Osteocyte (in vitro differentiated cells): ENCODE measurements around the gene SAMD10. TPM values are rescaled to one million over a fixed set of nuclear protein-coding genes. Genes with fewer than 3 reads are reported as not detected.
"Not testable (repeated sequence)": the region's sequence is repeated elsewhere in the genome, so short reads cannot be mapped to it uniquely, and the experiment has no call there.

Experiments used
- DNase-seq: peaks from one replicate; pipeline ENCODE4 v3.0.0; 2021; ENCODE audit warnings: mixed read lengths; ENCODE audit not compliant: unreplicated experiment; ENCODE audit errors: extremely low spot score
- H3K27ac Mint-ChIP-seq: one replicate; pipeline ENCODE4 v1.8.0; 2021; ENCODE audit warnings: mild to moderate bottlenecking, mixed read lengths; ENCODE audit not compliant: unreplicated experiment
- H3K27me3 Mint-ChIP-seq: one replicate; pipeline ENCODE4 v1.8.0; 2021; ENCODE audit warnings: mixed read lengths; ENCODE audit not compliant: unreplicated experiment
- H3K36me3 Mint-ChIP-seq: one replicate; pipeline ENCODE4 v1.8.0; 2021; ENCODE audit warnings: mixed read lengths; ENCODE audit not compliant: unreplicated experiment
- H3K4me1 Mint-ChIP-seq: one replicate; pipeline ENCODE4 v1.8.0; 2021; ENCODE audit warnings: mixed read lengths; ENCODE audit not compliant: unreplicated experiment
- H3K4me3 Mint-ChIP-seq: one replicate; pipeline ENCODE4 v1.8.0; 2021; ENCODE audit warnings: mild to moderate bottlenecking, moderate library complexity, mixed read lengths; ENCODE audit not compliant: unreplicated experiment
- H3K9me3 Mint-ChIP-seq: one replicate; pipeline ENCODE4 v1.8.0; 2021; ENCODE audit warnings: mixed read lengths; ENCODE audit not compliant: unreplicated experiment
- total RNA-seq: library from RNA; stranded (reverse); gene quantifications from 2 replicates; pipeline ENCODE4 v1.2.1, GENCODE V29; 2021
- TF ChIP-seq, protein P1 (sequence below): fragments of 200-600 bp; sonication (generic); IDR thresholded peaks from 2 replicates; pipeline ENCODE4 v1.5.0; 2021; ENCODE audit warnings: antibody characterized with exemption, mild to moderate bottlenecking, moderate library complexity

The SAMD10 gene
- total RNA-seq, 1 donor from 2014 or later: 3.7 TPM

DNA sequence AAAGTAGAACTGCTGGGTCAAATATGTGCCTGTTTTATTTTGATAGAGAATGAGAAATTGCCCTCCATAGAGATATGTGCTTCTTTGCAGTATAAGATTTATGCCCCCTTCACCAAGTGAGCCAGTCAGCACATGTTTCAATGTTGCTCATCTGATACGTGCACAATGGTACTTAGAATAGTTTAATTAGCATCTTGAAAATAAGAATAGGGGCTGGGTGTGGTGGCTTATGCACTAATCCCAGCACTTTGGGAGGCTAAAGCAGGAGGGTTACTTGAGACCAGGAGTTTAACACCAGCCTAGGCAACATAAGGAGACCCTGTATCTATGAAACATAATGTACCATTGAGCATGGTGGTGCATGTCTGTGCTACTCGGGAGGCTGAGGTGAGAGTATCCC lies 36.2 kb upstream of the SAMD10 start:
- H3K27ac Mint-ChIP-seq: no peak overlapping the region
- H3K4me3 Mint-ChIP-seq: no peak overlapping the region
- no peaks in the 10 kb centered on the region for H3K4me1 Mint-ChIP-seq
- no peaks in the 10 kb centered on the region for H3K9me3 Mint-ChIP-seq
- TF ChIP-seq, protein P1, sequence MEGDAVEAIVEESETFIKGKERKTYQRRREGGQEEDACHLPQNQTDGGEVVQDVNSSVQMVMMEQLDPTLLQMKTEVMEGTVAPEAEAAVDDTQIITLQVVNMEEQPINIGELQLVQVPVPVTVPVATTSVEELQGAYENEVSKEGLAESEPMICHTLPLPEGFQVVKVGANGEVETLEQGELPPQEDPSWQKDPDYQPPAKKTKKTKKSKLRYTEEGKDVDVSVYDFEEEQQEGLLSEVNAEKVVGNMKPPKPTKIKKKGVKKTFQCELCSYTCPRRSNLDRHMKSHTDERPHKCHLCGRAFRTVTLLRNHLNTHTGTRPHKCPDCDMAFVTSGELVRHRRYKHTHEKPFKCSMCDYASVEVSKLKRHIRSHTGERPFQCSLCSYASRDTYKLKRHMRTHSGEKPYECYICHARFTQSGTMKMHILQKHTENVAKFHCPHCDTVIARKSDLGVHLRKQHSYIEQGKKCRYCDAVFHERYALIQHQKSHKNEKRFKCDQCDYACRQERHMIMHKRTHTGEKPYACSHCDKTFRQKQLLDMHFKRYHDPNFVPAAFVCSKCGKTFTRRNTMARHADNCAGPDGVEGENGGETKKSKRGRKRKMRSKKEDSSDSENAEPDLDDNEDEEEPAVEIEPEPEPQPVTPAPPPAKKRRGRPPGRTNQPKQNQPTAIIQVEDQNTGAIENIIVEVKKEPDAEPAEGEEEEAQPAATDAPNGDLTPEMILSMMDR: no peak
- H3K27me3 Mint-ChIP-seq: no peaks in the 10 kb centered on the region
- peaks cover 48% of the 10 kb centered on the region for H3K36me3 Mint-ChIP-seq
- no peak for DNase-seq

DNA sequence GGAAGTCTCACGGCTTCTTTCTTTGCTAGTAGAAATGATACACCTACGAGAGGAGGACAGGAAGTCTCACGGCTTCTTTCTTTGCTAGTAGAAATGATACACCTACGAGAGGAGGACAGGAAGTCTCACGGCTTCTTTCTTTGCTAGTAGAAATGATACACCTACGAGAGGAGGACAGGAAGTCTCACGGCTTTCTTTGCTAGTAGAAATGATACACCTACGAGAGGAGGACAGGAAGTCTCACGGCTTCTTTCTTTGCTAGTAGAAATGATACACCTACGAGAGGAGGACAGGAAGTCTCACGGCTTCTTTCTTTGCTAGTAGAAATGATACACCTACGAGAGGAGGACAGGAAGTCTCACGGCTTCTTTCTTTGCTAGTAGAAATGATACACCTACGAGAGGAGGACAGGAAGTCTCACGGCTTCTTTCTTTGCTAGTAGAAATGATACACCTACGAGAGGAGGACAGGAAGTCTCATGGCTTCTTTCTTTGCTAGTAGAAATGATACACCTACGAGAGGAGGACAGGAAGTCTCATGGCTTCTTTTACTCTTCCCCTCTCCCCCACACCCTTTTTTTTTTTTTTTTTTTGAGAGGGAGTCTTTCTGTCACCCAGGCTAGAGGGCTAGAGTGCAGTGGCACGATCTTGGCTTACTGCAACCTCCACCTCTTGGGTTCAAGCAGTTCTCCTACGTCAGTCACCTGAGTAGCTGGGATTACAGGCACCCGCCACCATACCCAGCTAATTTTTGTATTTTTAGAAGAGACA lies 33.1 kb upstream of the SAMD10 start:
- H3K36me3 Mint-ChIP-seq: peaks cover 46% of the 10 kb centered on the region

DNA sequence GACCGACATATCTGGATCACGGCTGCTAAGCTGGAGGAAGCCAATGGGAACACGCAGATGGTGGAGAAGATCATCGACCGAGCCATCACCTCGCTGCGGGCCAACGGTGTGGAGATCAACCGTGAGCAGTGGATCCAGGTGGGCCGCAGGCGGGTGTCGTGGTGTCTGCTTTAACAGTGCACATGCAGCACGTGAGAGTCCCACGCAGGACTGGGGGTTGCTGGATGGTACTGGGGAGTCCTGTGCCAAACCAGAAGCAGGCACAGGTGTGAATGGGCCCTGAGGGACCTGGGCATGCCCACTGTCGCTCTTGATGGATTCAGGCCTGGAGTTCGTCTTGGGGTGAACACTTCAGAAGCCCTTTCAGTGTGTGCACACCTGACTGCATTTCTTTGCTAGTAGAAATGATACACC lies 31.9 kb upstream of the SAMD10 start:
- TF ChIP-seq, protein P1: no peak
- Mint-ChIP-seq H3K36me3 (peaks cover 44% of the 10 kb centered on the region), H3K4me1 (no peaks in the 10 kb centered on the region), H3K4me3 (no peak overlapping the region), H3K27me3 (no peaks in the 10 kb centered on the region), H3K27ac (no peak overlapping the region), H3K9me3 (no peaks in the 10 kb centered on the region)
- no peak for DNase-seq

More for the DNA sequence above, 33.1 kb upstream of the SAMD10 start:
- H3K4me3 Mint-ChIP-seq, H3K4me1 Mint-ChIP-seq, H3K27ac Mint-ChIP-seq, H3K27me3 Mint-ChIP-seq, DNase-seq, H3K9me3 Mint-ChIP-seq: not testable (repeated sequence)

DNA sequence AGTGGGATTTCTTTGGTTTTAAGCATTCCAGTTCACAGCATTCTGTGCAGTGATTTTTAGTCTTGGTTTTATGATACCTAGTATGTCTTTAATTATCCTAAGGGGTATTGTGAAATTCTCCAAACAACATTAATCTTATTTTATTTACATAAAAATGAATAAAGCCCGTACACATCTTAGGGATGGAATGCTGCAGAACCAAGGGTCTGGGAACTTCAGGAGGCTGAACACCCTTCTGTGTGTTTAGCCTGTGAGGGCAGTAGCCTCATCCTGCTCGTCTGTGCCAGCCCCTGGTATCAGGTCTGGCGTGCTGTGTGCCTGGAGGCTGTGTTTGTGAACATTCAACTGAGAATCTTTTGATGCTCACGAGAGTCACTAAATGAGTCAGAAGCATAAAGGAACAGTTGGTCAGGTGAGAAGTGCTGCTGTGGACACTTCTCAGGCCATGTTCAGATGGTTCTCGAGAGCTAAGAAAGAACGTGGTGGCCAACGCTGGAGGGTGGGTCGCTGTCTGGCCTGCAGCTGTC lies 31.3 kb upstream of the SAMD10 start:
- H3K36me3 Mint-ChIP-seq: peaks cover 44% of the 10 kb centered on the region
- no peak for DNase-seq
- no peak overlapping the region for H3K4me3 Mint-ChIP-seq
- H3K27me3 Mint-ChIP-seq: no peaks in the 10 kb centered on the region
- H3K4me1 Mint-ChIP-seq: no peaks in the 10 kb centered on the region
- H3K9me3 Mint-ChIP-seq: no peaks in the 10 kb centered on the region
- no peak overlapping the region for H3K27ac Mint-ChIP-seq
- TF ChIP-seq, protein P1: no peak

DNA sequence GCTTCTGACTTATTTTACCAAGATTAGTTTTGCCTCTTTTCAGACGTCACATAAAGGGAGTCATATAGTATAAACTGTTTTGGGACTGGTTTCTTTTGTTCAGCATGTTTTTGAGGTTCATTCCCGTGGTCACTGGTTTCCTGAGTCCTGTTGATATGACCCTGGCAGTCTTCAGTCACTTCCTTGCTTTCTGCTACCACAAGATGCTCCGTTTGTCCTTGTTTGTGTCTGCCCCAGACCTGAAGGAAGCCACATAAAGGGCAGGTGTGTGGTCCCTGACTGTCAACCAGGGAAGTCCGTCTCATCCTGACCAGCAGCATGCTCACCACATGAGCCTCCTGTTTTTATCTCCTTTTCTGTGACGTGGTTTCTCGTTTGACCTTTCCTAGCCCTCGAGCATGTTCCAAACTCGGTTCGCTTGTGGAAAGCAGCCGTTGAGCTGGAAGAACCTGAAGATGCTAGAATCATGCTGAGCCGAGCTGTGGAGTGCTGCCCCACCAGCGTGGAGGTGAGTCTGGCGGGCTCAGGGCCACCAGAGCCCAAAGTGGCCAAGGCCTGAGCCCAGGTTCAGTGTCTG lies 30.5 kb upstream of the SAMD10 start:
- Mint-ChIP-seq H3K27ac (no peak overlapping the region), H3K9me3 (no peaks in the 10 kb centered on the region), H3K27me3 (no peaks in the 10 kb centered on the region), H3K4me1 (no peaks in the 10 kb centered on the region), H3K36me3 (peaks cover 46% of the 10 kb centered on the region), H3K4me3 (no peak overlapping the region)
- TF ChIP-seq, protein P1: no peak
- DNase-seq: no peak
